ENCODE data around the gene RPS6KA1. TPM values are rescaled to one million over a fixed set of nuclear protein-coding genes. Genes with fewer than 3 reads are reported as not detected.
"Not testable (repeated sequence)": the region's sequence is repeated elsewhere in the genome, so short reads cannot be mapped to it uniquely, and the experiment has no call there.

Gene RPS6KA1
- 12.4 and 15.9 TPM in 2 replicates for total RNA-seq

DNA sequence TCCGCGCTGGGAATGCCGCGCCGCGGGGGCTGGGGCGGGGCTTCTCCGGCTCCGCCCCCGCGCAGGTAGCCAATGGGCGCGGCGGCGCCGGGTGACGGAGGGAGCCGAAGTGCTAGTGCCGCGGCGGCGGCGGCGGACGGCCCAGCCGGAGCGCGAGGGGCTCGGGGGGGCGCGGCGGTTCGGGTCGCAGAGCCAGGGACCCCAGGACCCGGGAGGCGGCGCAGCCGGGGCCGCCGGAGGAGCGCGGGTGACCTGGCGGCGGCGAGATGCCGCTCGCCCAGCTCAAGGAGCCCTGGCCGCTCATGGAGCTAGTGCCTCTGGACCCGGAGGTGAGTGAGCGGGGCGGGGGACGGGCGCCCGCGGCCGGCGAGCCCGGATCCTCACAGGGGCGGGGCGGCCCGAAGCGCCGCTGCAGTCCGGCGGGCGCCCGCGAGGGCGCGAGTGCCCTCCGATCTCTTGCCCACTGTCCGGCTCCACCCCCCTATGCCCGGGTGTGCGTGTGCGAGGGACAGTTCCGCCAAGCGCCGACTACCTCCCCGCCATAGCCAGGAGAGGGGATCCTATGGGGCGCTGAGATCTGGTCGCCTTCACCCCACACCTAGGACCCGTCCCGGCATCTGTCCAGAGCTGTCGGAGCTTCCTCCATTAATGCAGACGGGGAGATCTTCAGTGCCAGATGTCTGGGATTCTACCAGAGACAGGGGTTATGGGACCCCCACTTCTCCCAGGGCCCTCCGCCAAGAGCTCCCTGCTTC, at the start of gene RPS6KA1:
TSS of gene RPS6KA1 (plus strand) at position 107 of the 755 bp plus-strand sequence. CDS start at position 267, 160 bp downstream.
- peak; percentile 15 to 64 for DNase-seq (ENCODE audit: low read depth in 2 of 2)

DNA sequence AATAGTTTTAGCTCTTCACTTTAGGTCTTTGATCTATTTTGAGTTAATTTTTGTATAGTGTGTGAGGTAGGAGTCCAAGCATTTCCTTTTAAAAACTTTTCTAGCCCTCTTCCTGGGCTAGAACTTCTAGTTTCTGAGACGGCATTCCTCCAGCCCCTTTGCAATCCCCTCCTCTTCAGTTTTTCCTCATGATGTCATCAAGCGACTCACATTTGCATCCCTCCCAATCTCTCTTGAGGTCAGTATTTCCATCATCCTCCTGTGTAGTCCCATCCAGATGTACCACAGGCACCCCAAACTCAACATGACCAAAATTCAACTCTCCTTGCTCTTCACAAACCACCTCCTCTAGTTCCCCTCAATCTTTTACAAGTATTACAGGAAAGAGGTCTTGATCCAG, 46.6 kb upstream of the RPS6KA1 start:
- DNase-seq (ENCODE audit: low read depth in 2 of 2), result no peak

DNA sequence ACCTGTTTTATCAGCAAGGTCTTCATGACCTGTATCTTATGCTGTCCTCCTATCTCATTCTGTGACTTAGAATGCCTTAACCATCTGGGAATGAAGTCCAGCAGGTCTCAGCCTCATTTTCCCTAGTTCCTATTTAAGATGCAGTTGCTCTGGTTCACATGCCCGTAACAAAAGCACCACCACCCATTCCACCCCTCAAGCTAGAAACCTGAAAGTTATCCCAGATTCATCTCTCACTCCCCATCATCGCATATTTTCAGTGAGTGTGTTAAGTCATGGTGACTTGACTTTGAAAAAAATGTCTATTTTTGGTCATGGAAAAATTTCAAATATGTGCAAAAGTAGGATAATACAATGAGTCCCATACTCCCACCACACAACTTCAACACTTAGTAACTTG, 45.6 kb upstream of the RPS6KA1 start:
- no peak for DNase-seq (ENCODE audit: low read depth in 2 of 2)

DNA sequence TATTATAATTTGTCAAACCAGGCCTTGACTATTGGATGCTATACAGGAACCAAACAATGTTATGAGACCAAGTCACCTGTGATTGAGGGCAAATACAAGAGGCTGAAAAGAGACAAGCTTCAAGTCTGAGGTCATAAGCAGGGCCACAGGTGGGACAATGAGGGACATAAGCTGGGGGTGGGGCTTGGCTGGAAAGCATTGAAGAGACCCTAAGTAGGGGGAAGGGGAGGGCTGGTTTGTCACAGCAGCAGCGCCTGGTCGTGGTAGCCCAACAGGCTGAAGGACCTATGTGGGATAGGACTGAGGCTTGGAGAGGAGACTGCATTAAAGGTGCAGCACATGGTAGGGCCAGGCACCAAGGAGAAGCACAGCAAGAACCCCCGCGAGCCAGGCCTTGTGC, 39.4 kb upstream of the RPS6KA1 start:
- no peak for DNase-seq (ENCODE audit: low read depth in 2 of 2)

DNA sequence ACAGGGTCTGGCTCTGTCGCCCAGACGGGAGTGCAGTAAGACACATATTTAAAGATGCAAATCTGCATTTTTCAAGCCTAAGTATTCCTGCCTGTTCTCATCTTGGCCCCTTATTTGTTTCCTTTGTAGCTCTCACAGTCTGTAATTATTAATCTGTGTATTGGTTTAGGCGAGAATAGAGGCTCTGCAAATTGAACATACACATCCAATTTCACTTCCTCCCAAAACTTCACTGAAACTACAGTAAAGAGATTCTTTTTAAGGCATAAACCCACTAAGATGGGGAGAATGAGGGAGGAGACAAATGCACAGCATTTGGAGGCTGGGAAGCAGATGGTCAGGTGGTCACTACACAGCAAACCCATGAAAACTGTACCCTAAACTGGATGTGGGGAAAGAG, 36.3 kb upstream of the RPS6KA1 start:
- no peak for DNase-seq (ENCODE audit: low read depth in 2 of 2)

DNA sequence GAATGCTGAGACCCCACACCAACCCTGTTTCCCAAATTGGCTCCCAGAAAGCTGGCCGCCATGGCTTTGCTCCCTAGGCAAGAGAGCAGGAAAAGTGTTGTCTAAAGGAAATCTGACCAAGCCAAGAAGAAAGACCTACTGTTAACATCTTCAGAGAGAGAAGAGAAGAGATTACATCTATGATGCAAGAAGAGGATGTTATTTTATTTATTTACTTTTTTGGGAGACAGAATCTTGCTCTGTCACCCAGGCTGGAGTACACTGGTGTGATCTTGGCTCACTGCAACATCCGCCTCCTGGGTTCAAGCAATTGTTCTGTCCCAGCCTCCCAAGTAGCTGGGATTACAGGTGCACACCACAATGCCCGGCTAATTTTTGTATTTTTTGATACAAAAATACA, 35.6 kb upstream of the RPS6KA1 start:
- DNase-seq (ENCODE audit: low read depth in 2 of 2), result no peak

DNA sequence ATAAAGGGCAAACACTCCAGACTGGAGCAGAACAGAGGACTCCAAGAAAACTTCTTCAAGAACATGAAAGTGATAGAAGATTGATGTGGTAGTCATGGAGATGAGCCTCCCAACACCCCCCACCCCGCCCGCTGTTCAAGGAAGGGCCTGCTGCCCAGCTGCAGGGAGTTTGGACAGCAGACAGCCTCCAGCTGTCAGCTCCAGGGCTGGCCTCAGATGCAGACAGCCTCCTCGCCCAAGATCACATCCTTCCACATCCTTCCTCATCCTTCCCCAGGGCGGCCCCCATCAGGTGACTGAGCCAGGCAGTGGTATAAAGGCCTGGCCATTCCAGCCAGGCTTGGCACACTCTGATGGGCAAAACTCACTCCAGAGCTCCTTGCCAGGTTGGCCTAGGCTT, 32.7 kb upstream of the RPS6KA1 start:
- DNase-seq (ENCODE audit: low read depth in 2 of 2), result no peak

DNA sequence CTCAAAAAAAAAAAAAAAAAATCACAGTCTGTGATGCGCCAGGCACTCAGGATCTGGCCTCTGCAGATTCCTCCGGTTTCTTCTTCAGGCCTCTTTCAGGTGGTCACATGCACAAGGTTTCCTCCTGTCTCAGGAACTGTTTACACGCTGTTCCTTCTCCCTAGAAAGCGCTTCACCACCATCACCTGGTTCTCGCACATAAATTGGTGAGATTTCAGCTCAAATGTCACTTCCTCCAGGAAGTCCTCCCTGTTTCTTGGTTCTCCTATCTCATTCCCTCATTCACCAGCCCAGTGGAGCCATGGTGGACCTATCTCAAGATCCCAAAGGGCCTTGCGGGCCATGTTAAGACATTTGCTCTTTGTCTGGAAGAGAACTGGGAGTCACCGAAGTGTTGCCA, 30.7 kb upstream of the RPS6KA1 start:
- no peak for DNase-seq (ENCODE audit: low read depth in 2 of 2)

DNA sequence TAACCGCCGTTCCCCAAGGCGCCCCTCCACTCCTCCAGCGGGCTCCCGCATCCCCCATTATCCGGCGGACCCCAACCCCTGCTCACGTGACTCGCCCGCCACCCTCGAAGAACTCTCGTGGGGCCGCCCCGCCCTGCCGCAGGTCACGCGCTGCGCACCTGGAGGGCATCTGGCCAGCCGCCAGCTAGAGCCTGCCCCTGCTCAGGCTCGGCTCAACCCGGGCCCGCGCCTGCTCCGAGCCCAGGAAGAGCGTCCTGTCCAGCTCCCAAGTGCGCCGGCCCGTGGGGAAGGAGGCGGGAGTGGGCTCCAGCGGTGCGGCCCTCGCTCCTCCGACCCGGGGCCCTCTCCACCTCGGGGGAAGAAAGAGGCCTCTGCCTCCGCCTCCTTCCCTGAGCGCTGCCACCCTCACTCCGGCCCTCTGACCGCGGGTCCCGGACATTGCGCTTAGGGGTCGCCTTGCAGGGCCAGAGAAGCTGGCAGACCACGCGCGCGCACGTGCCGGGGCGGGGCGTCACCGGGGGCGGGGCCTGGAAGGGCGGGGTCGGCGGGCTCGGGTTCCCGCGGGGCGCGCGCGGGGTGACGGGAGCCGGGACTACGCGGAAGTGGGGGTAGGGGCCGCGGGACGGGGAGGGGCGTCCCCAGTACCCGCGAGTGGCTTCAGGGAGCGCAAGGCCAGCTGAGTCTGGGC, 28.9 kb upstream of the RPS6KA1 start:
- DNase-seq (ENCODE audit: low read depth in 2 of 2), result peak; percentile 23 to 74

DNA sequence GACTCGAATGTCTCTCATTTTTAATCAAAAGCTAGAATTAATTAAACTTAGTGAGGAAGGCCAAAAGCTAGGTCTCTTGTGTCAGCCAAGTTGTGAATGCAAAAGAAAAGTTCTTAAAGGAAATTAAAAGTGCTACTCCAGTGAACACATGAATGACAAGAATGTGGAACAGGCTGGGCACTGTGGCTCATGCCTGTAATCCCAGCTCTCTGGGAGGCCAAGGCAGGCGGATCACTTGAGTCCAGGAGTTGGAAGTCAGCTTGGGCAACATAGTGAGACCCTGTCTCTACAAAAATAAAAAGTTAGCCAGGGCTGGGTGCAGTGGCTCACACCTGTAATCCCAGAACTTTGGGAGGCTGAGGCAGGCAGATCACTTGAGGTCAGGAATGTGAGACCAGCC, 18.9 kb upstream of the RPS6KA1 start:
- DNase-seq (ENCODE audit: low read depth in 2 of 2), result not testable (repeated sequence)

DNA sequence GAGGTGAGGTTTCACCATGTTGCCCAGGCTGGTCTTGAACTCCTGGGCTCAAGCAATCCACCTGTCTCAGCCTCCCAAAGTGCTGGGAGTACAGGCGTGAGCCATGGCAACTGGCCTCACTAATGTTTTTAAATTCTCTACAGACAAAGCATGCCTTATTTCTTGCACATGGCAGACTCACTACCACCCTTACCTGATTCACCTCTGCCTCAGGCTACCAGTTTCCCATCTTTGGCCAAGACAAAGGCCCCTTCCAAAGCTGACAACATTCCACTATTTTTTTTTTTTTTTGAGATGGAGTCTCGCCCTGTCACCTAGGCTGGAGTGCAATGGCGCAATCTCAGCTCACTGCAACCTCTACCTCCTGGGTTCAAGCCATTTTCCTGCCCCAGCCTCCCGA, 13.7 kb upstream of the RPS6KA1 start:
- DNase-seq (ENCODE audit: low read depth in 2 of 2), result not testable (repeated sequence)

DNA sequence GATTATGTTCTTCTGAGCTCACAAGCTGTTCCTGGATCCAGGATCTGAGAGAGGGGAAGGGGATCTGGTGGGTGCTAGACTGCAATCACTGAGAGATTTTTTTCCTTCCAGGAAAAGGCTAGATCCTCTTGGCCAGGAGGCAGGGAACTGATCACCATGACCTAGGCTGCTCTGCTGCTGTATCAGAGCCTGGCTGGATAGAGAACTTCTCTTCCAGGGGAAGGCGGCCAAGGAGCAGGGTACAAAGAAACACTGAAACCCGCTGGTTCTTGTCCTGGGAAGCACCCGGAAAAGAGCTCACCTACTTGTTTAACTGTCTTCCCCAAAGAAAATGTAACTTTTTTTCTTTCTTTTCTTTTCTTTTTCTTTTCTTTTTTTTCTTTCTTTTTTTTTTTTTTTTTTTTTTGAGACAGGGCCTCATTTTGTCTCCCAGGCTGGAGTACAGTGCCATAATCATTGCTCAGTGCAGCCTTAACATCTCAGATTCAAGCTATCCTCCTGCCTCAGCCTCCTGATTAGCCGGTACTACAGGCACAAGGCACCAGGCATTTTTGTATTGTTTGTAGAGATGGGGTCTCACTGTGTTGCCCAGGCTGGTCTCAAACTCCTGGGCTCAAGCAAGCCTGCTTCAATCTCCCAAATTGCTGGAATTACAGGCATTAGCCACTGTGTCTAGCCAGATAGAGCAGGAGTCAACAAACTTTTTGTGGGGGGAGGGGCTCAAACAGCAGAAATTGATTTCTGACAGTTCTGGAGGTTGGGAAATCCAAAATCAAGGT, 12.4 kb upstream of the RPS6KA1 start:
- DNase-seq (ENCODE audit: low read depth in 2 of 2), result no peak

DNA sequence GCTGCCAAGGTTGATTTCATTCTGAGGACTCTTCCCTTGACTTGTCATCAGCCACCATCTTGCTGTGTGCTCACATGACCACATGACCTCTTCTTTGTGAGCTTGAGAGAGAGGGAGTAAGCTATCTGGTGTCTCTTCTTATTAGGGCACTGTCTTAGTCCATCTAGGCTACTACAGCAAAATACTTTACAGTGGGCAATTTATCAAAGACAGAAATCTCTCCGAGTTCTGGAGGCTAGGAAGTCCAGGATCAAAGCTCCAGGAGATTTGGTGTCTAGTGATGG, 11.9 kb upstream of the RPS6KA1 start:
- DNase-seq (ENCODE audit: low read depth in 2 of 2), result no peak

DNA sequence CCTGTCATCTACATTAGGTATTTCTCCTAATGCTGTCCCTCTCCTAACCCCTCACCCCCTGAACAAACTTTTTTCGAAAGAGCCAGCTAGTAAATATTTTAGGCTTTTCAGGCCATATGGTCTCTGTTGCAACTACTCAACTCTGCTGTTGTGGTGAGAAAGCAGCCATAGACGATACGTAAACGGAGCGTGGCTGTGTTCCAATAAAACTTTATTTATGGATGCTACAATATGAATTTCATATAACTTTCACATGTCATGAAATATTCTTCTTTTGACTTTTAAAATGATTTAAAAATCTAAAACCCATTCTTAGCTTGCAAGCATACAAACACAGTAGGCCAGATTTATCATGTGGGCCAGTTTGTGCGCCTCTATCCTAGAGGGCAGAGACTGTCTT, 11.2 kb upstream of the RPS6KA1 start:
- DNase-seq (ENCODE audit: low read depth in 2 of 2), result no peak

DNA sequence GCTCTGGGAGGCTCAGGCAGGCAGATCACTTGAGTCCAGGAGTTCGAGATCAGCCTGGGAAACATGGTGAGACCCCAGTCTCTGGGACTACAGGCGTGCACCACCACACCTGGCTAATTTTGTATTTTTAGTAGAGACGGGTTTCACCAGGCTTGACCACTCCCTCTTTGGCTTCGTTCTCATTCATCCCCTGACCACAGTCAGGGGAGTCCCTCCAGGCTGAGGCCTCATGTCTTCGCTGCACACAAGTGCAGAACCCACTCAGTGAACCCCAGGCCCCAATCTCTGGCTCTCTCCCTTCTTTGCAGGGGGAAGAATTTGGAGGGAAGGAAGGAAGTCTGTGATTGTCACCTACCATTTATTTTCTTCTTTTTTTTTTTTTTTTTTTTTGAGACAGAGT, 9.2 kb upstream of the RPS6KA1 start:
- DNase-seq (ENCODE audit: low read depth in 2 of 2), result no peak

DNA sequence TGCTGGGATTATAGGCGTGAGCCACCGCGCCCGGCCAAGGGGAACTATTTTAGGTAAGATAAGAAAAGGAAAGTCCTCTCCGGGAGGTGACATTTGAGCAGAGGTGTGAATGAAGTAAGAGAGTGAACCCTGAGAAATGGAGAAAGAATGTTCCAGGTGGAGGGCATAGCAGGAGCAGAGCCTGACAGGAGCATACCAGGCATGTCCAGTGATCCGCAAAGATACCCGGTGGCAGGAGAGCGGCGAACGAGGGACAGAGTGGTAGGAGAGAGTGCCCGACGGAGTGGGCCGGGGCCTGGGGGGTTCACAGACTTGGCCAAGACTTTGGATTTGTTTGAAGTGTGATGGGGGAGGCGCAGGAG, 7.9 kb upstream of the RPS6KA1 start:
- no peak for DNase-seq (ENCODE audit: low read depth in 2 of 2)

DNA sequence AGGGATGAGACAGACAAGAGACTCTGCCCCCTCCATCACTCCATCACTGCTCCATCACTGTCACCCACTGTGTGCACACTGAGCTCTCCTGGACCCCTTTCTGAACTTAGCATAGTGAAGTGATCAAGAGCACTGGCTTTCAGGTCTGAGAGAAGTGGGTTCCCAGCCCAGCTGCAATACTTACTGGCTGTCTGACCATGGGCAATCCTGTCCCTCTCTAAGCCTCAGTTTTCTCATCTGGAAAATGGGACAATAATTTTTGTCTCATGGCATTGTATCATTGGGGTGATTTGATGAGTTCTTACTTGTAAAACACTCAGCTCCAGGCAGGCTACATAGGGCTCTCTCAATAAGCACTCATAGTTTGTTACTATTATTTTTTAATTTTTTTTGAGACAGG, 7.5 kb upstream of the RPS6KA1 start:
- DNase-seq (ENCODE audit: low read depth in 2 of 2), result no peak

DNA sequence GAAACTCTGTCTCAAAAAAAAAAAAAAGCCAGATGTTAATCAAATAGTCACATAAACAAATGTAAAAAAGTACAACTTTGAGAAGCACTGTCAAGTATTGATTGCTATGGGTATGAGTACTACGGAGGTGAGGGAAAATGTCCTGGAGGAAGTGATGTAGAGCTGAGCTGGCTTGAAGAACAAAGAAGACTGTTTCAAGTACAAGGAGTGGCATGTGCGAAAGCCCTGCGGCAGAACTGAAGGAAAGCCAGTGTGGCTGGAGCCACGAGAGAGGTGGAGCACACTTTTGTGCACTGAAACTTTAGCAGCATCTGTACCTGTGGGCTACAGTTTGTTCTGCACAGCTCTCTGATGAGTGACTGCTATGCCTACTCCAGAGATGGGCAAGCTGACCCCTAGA, 5.4 kb upstream of the RPS6KA1 start:
- no peak for DNase-seq (ENCODE audit: low read depth in 2 of 2)

DNA sequence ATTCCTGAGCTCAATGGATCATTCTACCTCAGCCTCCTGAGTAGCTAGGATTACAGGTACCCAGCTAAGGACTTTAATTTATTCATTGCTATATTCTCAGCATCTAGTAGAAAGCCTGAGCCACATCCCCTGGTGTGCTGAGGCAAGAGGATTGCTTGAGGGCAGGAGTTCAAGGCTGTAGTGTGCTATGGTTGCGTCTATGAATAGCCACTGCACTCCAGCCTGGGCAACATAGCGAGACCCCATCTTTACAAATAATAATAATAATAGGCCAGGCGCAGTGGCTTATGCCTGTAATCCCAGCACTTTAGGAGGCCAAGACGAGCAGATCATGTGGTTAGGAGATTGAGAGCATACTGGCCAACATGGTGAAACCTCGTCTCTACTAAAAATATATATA, 3.3 kb upstream of the RPS6KA1 start:
- DNase-seq (ENCODE audit: low read depth in 2 of 2), result no peak

DNA sequence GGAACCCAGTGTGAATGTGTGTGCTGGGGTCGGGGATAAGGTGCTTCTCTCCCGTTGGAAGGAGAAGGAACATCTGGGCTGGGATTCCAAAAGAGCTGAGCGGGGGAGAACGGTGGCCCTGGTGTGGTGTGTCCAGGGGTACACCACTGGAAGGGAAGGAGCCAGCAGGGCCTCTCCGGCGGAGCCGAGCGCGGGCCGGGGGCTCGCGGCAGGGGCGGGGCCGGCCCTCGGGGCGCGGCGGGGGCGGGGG, 231 bp upstream of the RPS6KA1 start:
- no peak for DNase-seq (ENCODE audit: low read depth in 2 of 2)

DNA sequence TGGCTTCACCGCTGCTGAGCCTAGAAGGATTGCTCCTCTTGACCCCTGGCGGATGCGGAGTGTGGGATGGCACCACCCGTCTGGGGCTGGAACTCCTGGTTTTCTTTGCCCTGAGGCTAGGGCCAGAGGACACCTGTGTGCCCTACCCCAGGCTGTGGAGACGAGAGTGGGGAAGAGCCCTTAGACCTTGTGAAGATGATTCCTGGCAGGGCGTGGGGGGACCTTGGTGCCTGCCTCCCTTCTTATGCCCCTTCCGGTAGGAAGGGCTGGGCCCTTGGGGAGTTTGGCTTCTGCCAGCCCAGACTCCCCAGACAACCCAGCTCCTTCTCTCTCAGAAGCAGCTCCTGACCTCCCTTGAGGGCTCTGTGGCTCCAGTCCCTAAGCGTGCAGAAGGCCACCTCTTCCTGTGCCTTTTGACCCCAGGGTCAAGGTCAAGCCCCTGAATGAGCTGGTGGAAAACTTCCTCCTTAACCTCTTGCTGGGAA, 891 bp downstream of the RPS6KA1 start:
- DNase-seq (ENCODE audit: low read depth in 2 of 2), result no peak

DNA sequence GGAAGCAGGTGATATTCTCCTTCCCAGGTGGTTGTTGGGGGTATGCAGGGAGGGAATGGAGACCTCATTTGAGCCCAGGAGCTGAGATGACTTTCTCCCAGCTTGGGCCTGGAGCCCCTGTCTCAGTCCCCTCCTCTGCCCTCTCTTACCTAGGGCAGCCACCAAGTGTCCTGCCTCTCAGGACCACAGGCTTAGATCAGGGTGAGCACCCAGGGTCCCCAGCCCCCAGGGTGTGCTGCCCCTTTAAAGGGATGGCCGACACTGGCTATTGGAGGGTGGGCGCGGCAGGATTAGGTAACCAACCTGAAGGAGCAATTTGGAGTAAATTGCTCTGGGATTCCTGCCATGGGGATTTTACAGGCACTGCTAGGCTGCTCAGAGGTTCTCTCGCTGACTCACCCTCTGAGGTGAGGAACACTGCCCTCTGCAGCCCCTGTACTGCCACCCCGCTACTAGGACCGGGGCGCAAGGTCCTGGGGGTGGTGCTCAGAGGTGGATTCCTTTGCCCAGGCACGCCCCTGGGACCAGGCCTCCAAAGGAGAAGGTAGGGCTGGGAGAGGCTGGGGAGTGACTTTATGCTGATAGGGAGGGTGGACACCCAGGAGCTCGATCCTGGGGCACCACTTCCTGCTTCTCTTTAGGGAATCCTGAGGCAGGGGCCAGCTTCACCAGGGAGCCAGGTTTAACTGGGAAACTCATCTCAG, 1.5 kb downstream of the RPS6KA1 start:
- DNase-seq (ENCODE audit: low read depth in 2 of 2), result peak in 1 of 2 donors; percentile 20

Measured in dermis microvascular lymphatic vessel endothelial cell (primary cell).